ENCODE measurements around the gene ABCA13. TPM values are rescaled to one million over a fixed set of nuclear protein-coding genes. Genes with fewer than 3 reads are reported as not detected.

Gene ABCA13
- total RNA-seq, 1 experiment from 2014 or later, result 0.17 TPM

DNA sequence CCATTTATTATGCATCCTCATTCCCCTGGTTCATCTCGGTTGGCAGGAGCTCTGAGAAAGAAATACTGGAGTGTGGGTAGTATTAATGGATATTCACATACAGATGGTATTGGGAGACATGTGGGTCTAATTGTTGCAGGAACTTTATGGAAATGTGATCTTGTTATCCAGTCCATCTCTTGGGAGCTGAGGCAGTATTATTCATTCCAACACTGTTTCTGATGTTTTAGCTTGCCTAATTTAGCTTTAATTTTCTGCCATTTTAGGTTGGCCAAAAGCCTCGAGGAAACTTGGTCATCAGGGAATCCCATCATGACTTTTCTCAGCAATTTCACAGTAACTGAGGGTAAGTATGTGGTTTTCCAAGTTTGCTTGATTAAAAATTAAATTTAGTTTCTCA is 125.7 kb downstream of the ABCA13 start:
- no peak for DNase-seq (ENCODE audit: low spot score)

DNA sequence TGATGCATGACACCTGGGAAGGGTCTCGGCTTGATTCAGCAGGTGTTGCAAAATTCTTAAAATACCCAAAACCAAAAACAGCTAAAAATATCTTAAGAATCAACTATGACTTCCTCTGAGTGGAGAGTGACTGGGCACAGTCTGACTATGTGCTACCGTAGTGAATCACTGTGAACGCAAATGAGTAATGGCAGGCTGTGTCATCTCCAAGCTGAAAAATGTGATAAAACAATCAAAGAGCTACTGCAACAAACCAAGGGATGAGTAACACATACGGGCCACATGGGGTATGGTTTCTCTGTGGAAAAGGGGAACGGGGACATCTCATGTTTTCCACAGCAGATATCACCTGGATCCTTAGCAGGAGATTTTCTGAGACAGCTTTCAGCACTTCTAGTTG is 127.5 kb downstream of the ABCA13 start:
- DNase-seq (ENCODE audit: low spot score), result no peak

DNA sequence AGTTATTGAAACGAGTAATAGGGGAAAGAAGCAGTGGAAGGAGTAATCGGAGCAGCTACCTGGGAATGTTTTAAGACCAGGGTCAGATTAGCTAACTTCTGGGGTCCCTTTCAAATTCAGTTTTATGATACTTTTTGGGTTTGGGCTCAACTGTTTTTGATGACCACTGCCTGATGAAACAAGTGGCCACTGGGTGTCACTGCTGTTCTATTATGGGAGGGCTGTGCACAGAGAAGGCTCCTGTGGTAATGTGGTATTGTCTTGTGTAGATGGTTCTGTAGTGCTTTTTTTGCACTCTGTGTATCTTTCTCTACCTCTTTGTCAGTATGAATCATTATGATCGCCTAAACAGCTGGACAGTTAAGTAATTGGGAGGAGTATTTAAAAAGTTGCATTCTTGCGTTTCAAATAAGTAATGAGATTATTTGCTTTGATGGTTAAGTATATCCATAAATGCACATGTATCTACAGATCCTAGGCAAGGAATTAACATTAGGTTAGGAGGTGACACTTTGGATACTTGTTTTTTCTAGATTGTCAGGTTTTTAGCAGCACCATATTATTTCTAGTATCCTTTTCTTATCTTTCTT is 128.4 kb downstream of the ABCA13 start:
- peak; percentile 81 for DNase-seq (ENCODE audit: low spot score)

DNA sequence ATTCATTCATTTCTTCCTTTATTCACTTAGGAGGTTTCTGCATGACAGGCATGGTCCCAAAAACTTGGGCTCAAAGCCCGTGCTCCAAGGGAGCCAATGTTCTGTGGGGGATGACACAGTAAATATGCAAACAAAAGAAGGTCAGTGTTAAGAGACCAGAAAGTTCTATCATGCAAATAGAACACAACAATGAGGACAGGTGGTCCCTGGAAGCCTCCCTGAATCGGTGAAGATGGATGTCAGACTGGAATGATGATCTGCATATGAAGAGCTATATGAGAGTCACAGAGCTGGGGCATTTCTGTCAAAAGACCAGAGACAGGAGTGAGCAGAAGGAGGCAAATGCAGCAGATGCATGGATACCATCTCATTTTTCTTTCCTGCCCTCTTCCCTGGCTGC is 129.0 kb downstream of the ABCA13 start:
- no peak for DNase-seq (ENCODE audit: low spot score)

DNA sequence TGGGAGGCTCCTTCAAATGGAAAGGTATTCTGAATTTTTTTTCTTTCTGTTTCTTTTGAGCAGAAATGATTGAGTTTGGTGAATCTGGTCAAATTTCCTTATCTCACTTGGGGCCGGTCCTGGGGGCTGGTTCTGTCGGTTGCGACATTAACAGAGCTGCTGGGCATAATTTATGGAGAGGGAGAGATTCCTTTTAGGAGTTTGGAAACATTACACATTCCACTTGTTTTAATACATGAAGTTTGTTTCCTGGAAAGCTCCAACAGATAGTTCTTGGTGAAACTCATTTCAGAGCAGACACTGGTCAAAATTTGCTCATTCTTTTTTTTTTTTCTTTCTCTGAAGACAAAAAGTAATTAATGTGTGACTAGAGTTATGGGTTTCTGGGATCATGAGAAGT is 129.9 kb downstream of the ABCA13 start:
- DNase-seq (ENCODE audit: low spot score), result no peak

DNA sequence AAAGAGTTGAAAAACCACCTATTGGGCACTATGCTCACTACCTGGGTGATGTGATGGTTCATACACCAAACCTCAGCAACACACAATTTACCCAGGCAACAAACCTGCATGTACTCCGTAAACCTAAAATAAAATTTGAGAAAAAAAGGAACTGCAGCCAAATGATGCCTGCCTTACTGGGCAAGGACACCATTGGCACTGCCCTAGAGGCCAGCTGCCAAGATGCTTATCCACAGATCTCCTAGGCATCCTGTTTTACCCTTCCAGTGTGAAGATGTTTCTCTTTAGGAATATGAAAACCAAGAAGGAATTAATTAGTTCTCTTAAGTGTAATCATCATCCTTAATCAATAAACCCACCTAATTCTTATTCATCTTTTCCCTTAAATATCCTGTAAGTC is 133.4 kb downstream of the ABCA13 start:
- DNase-seq (ENCODE audit: low spot score), result no peak

DNA sequence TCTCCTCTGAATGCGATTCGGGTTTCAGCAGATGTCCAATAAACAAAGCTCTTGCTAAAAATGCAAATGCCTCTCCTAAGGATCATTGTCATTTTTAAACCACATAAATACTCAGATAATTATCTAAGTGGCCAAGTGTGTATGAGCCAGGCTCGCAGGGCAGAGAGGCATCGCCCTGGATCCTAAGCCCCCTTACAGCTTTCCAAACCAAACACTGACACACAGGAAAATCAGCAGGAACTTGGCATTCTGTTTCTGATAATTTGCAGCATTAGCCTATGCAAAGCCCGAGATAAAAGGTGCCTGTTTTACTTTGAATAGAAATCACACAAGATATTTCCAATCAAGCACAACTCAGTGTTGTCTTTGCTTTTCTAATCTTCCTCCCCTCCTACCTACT is 134.4 kb downstream of the ABCA13 start:
- no peak for DNase-seq (ENCODE audit: low spot score)

DNA sequence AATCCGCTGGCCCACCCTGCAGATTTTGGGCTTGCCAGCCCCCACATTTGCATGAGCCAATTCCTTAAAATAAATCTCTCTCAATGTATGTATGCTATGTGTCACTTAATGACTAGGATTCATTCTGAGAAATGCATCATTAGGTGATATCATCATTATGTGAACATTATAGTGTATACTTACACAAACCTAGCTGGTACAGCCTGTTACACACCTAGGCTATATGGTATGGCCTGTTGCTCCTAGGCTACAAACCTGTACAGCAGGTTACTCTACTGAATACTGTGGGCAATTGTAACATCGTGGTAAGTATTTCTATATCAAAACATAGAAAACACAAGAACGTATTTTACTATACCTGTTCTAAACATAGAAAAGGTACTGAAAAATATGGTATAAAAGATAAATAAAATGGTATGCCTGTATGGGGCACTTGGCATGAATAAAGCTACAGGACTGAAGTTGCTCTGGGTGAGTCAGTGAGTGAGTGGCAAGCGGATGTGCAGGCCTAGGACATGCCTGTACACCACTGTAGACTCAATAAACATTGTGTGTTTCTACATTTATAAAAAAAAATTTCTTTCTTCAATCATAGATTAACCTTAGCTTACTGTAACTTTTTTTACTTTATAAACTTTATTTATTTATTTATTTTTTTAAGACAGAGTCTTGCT is 135.9 kb downstream of the ABCA13 start:
- DNase-seq (ENCODE audit: low spot score), result no peak

DNA sequence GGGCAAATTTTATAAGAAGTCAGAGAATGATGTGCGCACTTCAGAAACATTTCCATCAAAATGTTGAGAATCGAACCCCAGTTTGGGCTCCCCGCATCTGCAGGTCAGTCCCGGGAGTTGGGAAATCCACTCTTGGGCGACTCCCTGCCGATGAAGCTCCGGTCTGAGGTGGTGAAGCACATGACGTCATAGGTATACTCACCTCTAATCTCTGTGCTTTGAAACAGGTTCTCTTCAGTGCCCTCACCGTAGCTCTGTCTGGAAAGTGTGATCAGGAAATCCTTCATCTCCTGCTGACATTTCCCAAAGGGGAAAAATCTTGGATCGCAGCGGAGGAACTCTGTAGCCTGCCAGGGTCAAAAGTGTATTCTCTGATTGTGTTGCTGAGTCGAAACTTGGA is 138.5 kb downstream of the ABCA13 start:
- no peak for DNase-seq (ENCODE audit: low spot score)

DNA sequence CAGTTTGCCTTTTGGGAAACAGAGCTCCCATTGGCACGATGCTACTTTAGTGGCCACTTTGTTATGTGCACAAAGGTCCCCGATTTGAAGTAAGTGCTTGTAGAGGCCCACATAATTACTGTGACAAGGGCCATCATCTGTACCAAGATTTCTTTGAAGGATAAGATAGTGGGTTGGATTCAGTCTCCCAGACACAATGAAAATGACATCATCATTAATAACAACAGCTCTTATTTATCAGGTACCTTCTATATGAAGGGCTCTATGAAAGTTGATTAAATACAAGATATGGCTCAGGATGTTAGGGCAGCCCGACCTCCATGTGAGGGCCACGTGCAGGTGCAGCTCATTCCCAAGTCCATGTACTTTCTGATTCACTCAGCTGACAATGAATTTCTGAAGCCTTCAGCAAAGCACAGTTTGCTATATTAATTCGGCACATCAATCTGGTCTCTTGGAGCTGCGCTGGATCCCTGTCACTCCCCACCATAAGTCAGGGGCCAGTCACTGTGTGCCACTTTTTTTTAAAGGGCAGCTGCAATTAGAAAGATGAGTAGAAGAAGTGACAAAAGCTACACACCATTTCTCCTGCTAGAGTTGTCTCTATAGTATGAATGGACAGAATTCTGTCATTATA is 140.3 kb downstream of the ABCA13 start:
- no peak for DNase-seq (ENCODE audit: low spot score)

DNA sequence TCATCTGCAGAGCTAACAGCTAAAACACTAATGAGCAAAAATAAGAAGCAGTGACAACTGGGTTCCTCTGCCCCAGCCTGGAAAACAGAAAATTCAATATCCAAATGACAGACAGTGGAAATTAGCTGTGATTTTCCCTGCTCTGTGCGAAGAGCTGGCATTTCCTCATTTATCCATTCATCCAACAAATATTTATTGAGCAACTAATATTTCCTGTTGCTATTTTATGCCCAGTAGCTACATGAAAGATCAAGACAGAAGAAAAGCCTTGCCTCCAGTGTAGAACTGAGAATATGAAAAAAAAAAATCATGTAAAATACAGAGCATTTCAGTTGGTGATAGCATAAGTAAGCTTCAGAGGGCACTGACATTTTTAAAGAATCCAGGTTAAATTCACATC is 140.9 kb downstream of the ABCA13 start:
- DNase-seq (ENCODE audit: low spot score), result no peak

DNA sequence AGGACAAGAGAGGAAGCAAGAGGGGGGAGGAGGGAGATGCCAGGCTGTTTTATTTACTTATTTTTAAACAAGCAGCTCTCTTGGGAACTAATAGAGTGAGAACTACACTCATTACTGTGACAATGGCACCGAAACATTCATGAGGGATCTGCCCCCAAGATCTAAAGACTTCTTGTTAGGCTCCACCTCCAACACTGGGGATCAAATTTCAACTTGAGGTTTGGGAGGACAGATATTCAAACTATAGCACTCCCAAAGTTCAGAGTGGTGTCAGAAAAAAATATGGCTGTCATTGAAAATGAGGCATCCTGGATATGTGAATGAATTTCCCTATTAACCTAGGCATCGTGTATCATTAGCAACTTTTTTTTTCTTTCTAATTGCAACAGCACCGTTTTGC is 145.5 kb downstream of the ABCA13 start:
- DNase-seq (ENCODE audit: low spot score), result no peak

DNA sequence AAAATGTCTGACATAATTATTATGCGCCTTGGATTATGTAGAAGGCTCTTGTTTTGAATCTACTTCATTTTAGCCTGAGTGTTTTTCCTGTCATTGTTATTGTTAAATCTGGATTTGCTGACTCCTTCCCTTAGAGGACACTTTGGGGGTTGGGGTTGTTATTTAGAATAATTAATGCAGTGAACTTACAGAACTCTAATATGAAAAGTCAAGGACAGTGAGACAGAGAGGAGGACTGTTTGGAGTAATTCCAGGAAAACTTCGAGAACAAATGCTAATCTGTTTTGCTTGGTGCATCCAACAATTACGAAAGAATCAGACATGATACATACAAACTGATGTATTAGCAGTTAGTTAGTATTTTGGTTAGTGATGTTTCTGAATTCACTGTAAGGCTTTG is 146.1 kb downstream of the ABCA13 start:
- DNase-seq (ENCODE audit: low spot score), result no peak

DNA sequence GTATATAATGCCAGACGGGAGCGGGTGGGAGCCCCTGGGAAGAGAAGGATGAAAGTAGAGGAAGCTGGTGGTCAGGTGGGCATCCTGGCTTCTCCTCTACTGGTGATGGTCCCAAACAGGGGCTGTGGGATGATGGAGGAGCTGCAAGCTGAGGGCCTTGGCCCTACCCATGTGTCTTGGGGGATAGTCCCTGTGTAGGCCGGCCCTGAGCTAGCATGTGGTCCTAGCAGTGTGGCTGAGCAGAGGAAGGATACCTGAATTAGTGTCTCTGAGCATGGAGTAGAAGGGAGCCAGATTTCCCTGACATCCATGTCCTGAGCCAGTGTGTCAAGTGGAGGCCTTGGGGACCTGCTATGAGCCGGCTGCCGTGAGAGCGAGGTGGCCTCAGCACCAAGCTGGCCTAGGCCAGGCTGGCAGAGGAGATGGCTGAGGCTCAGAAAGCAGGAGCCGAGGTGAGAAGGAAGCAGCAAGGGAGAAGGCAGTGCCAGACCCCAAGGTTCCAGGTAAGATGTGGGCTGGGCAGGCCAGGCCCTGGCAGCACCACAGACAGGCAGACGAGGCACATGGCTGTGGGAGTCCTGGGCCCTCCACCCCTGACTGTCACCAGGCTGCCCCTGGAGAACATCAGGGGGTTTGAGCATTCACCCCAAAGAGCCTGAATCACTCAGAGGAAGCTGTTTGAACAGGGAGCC is 150.2 kb downstream of the ABCA13 start:
- DNase-seq (ENCODE audit: low spot score), result no peak

DNA sequence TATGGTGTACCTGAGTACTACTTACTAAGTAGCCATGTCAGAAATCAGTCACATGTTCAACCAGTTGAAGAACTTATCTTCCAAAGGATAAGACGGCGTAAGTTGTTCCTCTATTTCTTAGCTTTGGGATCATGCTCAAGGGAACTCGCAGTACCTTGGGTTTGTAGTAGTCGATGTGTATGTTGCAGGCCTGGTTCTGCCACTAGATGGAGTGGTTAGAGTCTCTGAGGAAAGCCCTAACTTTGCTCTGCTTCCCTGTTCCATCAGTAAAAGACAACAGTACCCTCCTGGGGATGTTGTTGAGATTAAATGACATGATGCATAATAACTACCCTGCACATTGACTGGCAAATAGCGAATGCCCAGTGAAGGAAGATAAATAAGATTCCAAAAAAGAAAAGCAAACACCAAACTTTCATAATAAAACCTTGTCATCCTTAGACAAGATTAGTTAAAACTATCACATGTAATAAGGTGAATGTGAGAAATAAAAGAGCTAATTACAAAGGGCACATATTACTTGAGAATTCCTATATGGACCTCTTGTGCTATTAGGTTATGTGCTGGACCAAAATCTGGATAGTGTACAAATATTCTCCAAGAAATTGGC is 165.9 kb downstream of the ABCA13 start:
- peak; percentile 56 for DNase-seq (ENCODE audit: low spot score)

DNA sequence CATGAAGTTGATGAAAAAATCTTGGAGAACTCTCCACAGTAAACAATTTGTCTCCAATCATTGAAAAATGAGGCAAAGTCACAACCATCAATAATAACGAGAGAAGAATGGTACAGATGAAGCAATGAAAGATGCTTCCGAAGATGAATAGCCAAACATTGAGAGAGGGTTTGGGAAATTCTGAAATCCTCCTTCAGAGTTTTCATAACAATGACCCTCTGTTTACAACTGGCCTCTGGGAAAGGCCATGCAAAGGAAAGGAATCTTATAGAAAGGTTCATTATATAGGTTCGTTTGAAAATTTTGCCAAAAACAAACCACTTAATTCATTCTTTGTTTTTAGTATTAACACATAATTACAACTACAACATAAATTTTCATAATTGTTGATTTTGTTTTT is 166.5 kb downstream of the ABCA13 start:
- no peak for DNase-seq (ENCODE audit: low spot score)

DNA sequence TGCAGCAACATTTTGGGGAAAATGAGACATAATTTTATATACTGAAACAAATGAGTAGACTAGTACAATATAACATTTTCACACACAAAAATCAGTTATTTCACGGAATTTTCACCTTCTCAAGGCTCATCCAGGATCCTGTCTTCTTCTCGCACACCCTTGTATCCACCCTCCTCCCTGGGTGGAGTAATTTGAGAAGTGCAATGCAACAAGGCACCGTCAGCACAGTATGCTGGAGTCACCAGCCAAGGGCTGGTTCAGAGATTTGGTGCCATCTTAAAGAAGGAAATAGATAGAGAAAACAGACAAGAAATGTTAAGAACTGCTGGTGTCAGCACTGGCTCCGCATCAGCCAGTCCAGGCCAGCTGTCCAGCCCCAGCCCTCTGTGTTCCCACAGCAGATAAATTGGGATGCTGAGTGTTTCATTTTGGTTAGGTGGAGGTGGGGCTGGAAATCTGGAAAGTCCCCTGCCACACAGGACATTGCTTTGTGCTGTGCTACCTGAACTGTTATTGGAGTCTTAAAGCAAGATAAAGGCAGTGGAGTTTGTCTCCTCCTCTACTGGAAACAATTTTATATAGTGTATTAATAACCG is 176.1 kb downstream of the ABCA13 start:
- no peak for DNase-seq (ENCODE audit: low spot score)

DNA sequence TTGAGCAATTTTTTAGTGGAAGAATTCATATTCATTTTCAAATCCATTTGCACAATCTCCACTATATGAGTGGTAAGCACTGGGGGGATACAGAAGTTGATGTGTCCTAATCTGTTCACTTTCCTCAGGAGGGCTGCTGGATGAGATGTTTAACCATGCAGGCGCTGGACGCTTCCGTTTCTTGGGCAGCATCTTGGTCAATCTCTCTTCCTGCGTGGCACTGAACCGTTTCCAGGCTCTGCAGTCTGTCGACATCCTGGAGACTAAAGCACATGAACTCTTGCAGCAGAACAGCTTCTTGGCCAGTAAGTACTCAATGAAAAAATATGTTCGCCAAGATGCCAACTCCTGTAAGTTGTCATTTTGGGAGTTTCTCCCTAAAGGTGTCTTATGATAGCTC is 179.3 kb downstream of the ABCA13 start:
- DNase-seq (ENCODE audit: low spot score), result no peak

DNA sequence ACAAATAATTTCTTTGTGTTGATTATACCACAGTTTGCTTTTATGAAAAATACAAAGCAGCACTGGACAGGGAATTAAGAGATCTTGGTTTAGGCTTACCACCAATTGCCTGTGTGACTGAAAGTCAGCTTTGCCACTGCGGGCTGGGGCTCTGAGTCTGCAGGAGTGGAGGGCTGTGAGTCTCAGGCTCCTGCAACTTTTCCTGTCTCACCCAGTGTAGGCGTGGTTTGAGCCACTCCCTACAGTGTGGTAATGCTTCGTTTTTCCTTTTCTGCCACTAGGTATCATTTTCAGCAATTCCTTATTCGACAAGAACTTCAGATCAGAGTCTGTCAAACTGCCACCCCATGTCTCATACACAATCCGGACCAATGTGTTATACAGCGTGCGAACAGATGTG is 180.6 kb downstream of the ABCA13 start:
- DNase-seq (ENCODE audit: low spot score), result no peak

DNA sequence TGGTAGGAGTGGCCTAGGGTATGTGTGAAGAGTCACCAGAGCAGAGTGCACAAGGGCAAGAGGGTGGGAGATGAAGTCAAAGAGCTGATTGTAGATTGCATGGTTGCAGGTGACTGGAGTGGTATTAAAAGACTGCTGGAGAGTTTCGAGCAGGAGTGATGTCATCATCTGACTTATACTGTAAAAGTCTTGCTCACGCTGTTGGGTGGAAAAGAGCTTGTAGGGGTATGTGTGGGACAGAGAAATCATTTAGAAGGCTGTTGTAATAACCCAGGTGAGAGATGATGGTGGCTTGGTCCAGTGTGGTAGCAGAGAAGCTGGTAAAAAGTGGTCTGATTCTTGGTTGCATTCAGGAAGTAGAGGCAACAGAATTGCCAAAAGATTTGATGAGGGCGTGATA is 184.1 kb downstream of the ABCA13 start:
- no peak for DNase-seq (ENCODE audit: low spot score)

DNA sequence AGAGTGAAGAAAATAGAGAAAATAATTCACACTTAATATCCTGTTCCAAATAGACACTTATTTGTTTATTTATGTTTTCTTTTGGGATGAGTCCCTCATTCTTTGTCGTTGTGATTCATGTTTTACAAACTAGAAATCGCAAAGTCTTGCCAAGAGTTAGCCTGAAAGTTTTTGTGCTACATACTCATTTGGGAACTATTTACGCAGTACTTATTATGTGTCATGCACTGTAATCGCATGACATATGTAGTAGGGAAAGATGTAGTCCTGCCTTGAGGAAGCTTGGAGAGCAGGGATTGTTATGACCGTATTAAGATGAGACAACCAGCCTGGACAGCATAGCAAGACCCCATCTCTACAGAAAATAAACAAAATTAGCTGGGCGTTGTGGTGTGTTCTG is 189.3 kb downstream of the ABCA13 start:
- no peak for DNase-seq (ENCODE audit: low spot score)

DNA sequence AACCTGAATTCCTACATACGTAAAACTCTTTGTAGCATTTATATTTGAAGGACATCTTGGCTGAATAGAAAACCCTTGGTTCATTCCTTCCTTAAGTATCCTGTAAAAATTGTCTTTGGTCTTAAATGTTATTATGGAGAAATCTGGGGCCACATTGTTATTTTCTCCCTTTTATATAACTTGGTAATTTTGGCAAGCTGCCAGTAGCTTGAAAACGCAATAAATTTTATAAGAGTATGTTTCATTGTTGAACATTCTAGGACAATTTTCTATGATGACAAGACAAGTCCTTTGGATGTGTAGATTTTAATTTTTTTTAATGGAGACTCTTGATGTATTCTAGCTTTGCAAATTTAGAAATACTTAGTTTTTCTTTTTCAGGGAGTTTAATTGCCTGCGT is 191.9 kb downstream of the ABCA13 start:
- no peak for DNase-seq (ENCODE audit: low spot score)
